IMR-90 (cell line): Measurements from ENCODE around the gene SRCAP.

Source experiments
- CEBPB ChIP-seq: IDR thresholded peaks from 2 replicates; pipeline ENCODE4 v1.6.1; 2012; ENCODE audit warnings: low read depth, low read length, improper control_type of control experiment
- ELK1 ChIP-seq: fragments of 150-350 bp; IDR thresholded peaks from 2 replicates; pipeline ENCODE4 v1.6.1; 2016; ENCODE audit warnings: low read depth, mild to moderate bottlenecking, low read length, moderate library complexity, borderline replicate concordance
- MAFK ChIP-seq: IDR thresholded peaks from 2 replicates; pipeline ENCODE4 v1.6.1; 2012; ENCODE audit warnings: low read depth, low read length, improper control_type of control experiment
- MAZ ChIP-seq: IDR thresholded peaks from 2 replicates; pipeline ENCODE4 v1.6.1; 2012; ENCODE audit warnings: low read depth, mild to moderate bottlenecking, low read length, improper control_type of control experiment, moderate library complexity, borderline replicate concordance
- NFE2L2 ChIP-seq: fragments of 150-350 bp; IDR thresholded peaks from 2 replicates; pipeline ENCODE4 v1.6.1; 2016; ENCODE audit warnings: low read depth, mild to moderate bottlenecking, low read length
- POLR2A ChIP-seq: IDR thresholded peaks from 2 replicates; pipeline ENCODE4 v1.6.1; 2012; ENCODE audit warnings: mild to moderate bottlenecking, low read depth, low read length
- SMC3 ChIP-seq: fragments of 150-350 bp; IDR thresholded peaks from 2 replicates; pipeline ENCODE4 v1.6.1; 2016; ENCODE audit warnings: low read depth, mild to moderate bottlenecking, antibody characterized with exemption, low read length, moderate library complexity
- TF ChIP-seq, protein P1 (sequence below): conservative IDR thresholded peaks from 2 replicates; pipeline ENCODE4 v1.5.1; 2012; ENCODE audit warnings: mild to moderate bottlenecking, low read depth, low read length, improper control_type of control experiment

- TF ChIP-seq SMC3 (no peak), POLR2A (no peak), MAFK (no peak), MAZ (no peak), ELK1 (no peak), NFE2L2 (no peak), CEBPB (no peak)
- TF ChIP-seq, protein P1, sequence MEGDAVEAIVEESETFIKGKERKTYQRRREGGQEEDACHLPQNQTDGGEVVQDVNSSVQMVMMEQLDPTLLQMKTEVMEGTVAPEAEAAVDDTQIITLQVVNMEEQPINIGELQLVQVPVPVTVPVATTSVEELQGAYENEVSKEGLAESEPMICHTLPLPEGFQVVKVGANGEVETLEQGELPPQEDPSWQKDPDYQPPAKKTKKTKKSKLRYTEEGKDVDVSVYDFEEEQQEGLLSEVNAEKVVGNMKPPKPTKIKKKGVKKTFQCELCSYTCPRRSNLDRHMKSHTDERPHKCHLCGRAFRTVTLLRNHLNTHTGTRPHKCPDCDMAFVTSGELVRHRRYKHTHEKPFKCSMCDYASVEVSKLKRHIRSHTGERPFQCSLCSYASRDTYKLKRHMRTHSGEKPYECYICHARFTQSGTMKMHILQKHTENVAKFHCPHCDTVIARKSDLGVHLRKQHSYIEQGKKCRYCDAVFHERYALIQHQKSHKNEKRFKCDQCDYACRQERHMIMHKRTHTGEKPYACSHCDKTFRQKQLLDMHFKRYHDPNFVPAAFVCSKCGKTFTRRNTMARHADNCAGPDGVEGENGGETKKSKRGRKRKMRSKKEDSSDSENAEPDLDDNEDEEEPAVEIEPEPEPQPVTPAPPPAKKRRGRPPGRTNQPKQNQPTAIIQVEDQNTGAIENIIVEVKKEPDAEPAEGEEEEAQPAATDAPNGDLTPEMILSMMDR, result no peak
Observed at GRCh38 chr16:30755955-30756780, 57.2 kb downstream of the SRCAP start.
